T-helper 17 cell (primary cell): ENCODE measurements around the gene BCAT1. TPM values are rescaled to one million over a fixed set of nuclear protein-coding genes. Genes with fewer than 3 reads are reported as not detected.

ENCODE experiments used
- ATAC-seq: fragments of 150-1000 bp; cut with Tn5 transposase; 2 replicates; pipeline ENCODE4 v1.10.0; 2021; ENCODE audit warnings: mild to moderate bottlenecking, moderate library complexity
- DNase-seq, 3 donors: peaks; one replicate each; pipeline versions ENCODE4 v3.0.0 to v3.0.0-alpha.2; 2020 to 2021
- H3K9me3 ChIP-seq: one replicate; pipeline ENCODE4 v1.7.0; 2013; ENCODE audit warnings: low read length, mild to moderate bottlenecking; ENCODE audit not compliant: control insufficient read depth, poor library complexity, severe bottlenecking
- H3K27ac Mint-ChIP-seq: one replicate; pipeline ENCODE4 v1.8.0; 2022; ENCODE audit warnings: mild to moderate bottlenecking, moderate library complexity, mixed read lengths
- H3K27me3 Mint-ChIP-seq: one replicate; pipeline ENCODE4 v1.8.0; 2022; ENCODE audit warnings: mixed read lengths
- H3K36me3 Mint-ChIP-seq: one replicate; pipeline ENCODE4 v1.8.0; 2022; ENCODE audit warnings: low read depth, mixed read lengths
- H3K4me1 Mint-ChIP-seq: one replicate; pipeline ENCODE4 v1.8.0; 2022; ENCODE audit warnings: mild to moderate bottlenecking, mixed read lengths
- H3K4me3 Mint-ChIP-seq: one replicate; pipeline ENCODE4 v1.8.0; 2022; ENCODE audit warnings: mild to moderate bottlenecking, moderate library complexity, mixed read lengths
- total RNA-seq, 4 donors: library from RNA in 2 of 4; stranded (reverse) in 2 of 4; gene quantifications; one replicate each; pipeline ENCODE4 v1.2.3 and lab custom pipeline; 2022 to 2026

Gene BCAT1
- total RNA-seq, 2 donors from 2014 or later = 1.1 to 1.6 TPM

DNA sequence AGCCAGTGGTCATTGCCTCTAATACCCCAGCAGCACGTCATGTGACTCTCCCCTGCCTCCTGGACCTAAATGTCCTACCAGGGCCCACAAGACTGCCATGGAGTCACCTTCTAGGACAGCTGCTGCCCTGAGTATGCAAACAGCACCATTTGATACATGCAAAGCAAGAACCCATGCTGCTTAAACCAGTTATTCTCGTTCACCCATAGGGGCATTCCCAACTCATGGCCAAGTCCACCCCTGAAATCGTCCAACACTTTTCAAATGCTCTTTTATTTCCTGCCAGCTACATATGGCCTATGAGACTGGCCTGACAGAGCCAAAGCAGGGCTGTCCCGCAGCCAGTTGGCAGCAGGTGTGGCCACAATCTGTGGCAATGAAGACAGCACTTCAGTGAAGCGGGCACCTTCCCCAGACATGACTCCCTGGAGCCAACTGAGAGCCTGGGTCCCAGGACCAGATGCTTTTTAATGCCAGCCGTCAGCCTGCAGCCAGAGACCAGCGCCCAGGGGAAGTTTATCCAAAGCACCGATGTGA is 99.9 kb downstream of the BCAT1 start:
- Mint-ChIP-seq H3K4me1 (no peaks in the 10 kb centered on the region), H3K4me3 (no peak overlapping the region), H3K27ac (no peak overlapping the region), H3K27me3 (peaks cover 10% of the 10 kb centered on the region), H3K36me3 (peaks cover 2% of the 10 kb centered on the region)
- ATAC-seq = no peak
- no peaks in the 10 kb centered on the region for H3K9me3 ChIP-seq
- no peak for DNase-seq

DNA sequence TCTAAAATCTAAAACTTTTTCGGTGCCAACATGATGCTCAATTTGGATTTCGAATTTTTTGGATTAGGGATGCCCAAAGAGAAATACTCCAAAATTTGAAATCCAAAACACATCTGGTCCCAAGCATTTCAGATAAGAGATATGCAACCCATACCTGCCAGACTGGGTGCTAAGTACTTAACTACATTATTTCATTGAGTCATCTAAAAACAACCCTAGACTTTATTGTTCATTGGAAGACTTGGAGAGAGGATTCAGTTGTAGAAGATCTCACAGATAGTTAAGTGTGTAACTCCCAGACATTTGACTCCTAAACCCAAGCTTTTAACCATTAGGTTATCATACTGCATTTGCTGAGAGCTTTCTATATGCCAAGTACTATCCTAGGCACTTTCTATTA is 102.2 kb downstream of the BCAT1 start:
- no peak overlapping the region for H3K4me3 Mint-ChIP-seq
- DNase-seq = no peak
- no peaks in the 10 kb centered on the region for H3K36me3 Mint-ChIP-seq
- peaks cover 10% of the 10 kb centered on the region for H3K27me3 Mint-ChIP-seq
- no peaks in the 10 kb centered on the region for H3K4me1 Mint-ChIP-seq
- H3K9me3 ChIP-seq = no peaks in the 10 kb centered on the region
- H3K27ac Mint-ChIP-seq = no peak overlapping the region
- no peak for ATAC-seq

DNA sequence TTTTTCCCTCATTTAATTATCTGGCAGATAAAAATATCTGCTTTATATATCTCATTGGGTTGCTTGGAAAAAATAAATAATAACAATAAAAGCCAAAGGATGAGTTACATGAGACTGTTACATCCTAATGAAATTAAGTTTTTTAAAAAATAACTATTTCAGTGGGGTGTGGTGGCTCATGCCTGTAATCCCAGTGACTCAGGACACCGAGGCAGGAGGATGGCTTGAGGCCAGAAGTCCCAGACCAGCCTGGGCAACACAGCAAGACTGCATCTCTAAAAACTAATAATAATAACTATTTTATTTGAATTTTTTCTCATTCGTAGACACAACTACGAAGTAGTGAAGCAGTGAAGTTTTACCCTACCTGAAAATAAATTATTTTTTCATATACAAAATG is 103.3 kb downstream of the BCAT1 start:
- Mint-ChIP-seq H3K4me1 (no peaks in the 10 kb centered on the region), H3K27ac (no peak overlapping the region), H3K4me3 (no peak overlapping the region), H3K27me3 (peaks cover 10% of the 10 kb centered on the region), H3K36me3 (no peaks in the 10 kb centered on the region)
- H3K9me3 ChIP-seq = no peaks in the 10 kb centered on the region
- DNase-seq (no peak), ATAC-seq (no peak)

DNA sequence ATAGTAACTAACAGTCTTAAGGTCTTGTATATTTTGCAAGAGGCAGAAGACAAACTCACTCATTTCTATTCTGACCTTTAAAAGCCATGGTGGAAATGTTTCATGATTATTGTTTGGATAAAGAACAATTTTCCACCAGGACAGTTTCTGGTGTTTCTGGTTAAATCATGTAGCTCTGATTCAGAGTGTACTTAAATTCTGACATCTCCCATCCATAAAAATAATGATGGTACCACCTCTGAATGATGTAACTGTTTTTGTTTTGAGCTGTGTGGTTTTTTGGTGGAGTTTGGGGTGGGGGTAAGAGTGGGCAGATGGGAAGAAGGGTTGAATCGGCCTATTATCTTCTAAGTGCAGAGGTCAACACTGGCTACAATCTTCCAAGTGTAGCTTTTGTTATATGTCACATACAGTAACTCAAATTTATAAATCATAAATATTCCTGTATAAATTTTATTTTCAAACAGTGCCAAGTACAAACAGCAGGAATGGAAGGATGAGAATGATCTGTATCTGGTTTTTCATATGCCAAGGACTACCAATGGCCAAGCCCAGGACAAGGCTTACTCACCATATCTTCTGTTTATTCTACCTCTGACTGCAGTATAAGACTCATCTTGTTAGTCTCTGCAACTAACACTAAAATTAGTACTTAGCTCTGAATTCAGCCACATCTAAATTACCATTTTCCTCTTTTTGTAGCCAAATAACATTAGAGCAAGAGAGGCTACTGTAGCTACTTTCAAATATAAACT is 108.7 kb downstream of the BCAT1 start:
- Mint-ChIP-seq H3K4me3 (no peak overlapping the region), H3K27ac (no peak overlapping the region)
- ATAC-seq = no peak

DNA sequence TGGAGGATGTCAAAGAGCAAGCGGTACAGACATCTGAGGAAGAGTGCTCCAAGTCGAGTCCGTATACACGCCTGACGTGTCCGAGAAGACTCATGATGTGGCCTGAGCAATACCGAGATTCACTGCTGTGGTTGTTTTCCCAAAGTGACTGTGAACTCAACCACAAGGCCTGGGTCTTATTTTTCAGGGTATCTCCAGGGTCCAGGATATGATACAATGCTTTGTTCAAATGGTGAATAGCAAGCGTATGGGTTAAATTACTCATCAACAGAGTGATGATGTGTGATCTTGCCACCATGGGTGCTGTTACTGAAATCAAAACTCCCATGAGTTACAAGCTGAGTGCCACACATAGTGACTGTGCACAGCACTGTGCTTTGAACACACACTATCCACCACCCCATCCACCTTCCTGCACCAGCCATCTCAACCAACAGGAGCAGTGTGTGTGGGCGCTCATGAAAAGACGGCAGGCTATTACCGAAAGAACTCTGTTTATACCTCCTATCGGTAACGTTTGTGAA is 109.6 kb downstream of the BCAT1 start:
- Mint-ChIP-seq H3K4me3 (peak overlapping the region; percentile 68), H3K27ac (peak overlapping the region; percentile 47), H3K27me3 (peaks cover 31% of the 10 kb centered on the region), H3K36me3 (peaks cover 2% of the 10 kb centered on the region), H3K4me1 (peaks cover 10% of the 10 kb centered on the region)
- DNase-seq (no peak), ATAC-seq (peak; percentile 73)
- no peaks in the 10 kb centered on the region for H3K9me3 ChIP-seq

More for the DNA sequence above, 108.7 kb downstream of the BCAT1 start:
- DNase-seq = no peak
- Mint-ChIP-seq H3K4me1 (peaks cover 10% of the 10 kb centered on the region), H3K36me3 (peaks cover 2% of the 10 kb centered on the region), H3K27me3 (peaks cover 31% of the 10 kb centered on the region)
- no peaks in the 10 kb centered on the region for H3K9me3 ChIP-seq

DNA sequence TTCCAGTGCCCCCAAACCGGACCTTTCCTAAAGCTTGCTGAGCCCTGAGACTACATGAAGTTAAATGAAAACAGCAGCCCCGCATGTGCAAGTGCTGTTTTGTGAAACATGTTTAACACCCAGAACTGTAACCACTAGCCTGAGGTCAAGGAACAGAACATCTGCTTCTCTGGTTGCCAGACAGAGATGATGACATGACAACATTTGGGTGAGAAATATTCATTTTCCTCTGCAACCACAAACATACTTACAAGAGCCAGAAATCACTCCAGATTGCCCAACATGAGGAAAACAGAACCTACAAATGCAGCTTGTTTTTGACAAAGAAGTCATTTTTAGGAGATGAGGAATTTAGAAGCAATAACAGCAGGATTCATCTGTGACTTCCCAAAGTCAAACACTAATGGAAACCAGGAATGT is 110.4 kb downstream of the BCAT1 start:
- no peak overlapping the region for H3K4me3 Mint-ChIP-seq
- peak overlapping the region; percentile 47 for H3K27ac Mint-ChIP-seq
- peak; percentile 14 for ATAC-seq

DNA sequence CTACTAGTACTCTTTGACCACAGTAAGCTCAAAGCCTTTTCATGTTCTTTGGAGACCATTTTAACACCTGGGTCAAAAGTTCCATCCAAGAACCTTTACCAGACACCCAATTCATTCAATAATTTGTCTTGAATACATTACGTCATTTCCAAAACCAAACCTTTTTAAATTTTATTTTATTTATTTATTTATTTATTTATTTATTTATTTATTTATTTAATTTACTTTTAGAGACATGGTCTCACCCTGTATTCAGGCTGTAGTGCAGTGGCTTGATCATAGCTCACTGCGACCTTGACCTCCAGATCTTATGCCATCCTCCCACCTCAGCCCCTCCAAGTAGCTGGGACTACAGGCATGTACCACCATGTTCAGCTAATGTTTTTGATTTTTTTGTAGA is 113.5 kb downstream of the BCAT1 start:
- no peak overlapping the region for H3K27ac Mint-ChIP-seq
- peaks cover 31% of the 10 kb centered on the region for H3K27me3 Mint-ChIP-seq
- H3K36me3 Mint-ChIP-seq = peaks cover 2% of the 10 kb centered on the region
- H3K4me1 Mint-ChIP-seq = peaks cover 10% of the 10 kb centered on the region
- DNase-seq (no peak), ATAC-seq (no peak)
- H3K9me3 ChIP-seq = no peaks in the 10 kb centered on the region
- H3K4me3 Mint-ChIP-seq = no peak overlapping the region

More for the DNA sequence above, 110.4 kb downstream of the BCAT1 start:
- no peaks in the 10 kb centered on the region for H3K9me3 ChIP-seq
- no peak for DNase-seq
- peaks cover 10% of the 10 kb centered on the region for H3K4me1 Mint-ChIP-seq
- H3K27me3 Mint-ChIP-seq = peaks cover 31% of the 10 kb centered on the region
- peaks cover 2% of the 10 kb centered on the region for H3K36me3 Mint-ChIP-seq

DNA sequence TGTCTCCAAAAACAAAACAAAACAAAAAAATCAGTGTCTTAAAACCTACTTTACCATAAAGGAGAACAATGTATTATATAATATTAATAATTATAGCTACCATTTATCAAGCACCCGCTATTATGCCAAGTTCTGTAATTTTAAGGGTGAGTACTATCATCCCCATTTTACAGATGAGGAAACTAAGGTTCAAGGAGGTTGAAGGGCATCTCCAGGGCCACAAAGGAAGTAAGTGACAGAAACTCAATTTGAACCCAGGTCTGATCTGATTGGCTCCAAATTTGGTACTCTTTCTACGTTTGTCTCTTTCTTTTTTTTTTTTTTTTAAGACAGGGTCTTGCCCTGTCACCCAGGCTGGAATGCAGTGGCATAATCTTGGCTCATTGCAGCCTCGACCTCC is 115.4 kb downstream of the BCAT1 start:
- no peak overlapping the region for H3K27ac Mint-ChIP-seq
- ATAC-seq = no peak
- H3K9me3 ChIP-seq = no peaks in the 10 kb centered on the region
- no peak overlapping the region for H3K4me3 Mint-ChIP-seq
- peaks cover under 1% of the 10 kb centered on the region for H3K4me1 Mint-ChIP-seq
- DNase-seq = no peak
- H3K36me3 Mint-ChIP-seq = no peaks in the 10 kb centered on the region
- H3K27me3 Mint-ChIP-seq = peaks cover 16% of the 10 kb centered on the region

DNA sequence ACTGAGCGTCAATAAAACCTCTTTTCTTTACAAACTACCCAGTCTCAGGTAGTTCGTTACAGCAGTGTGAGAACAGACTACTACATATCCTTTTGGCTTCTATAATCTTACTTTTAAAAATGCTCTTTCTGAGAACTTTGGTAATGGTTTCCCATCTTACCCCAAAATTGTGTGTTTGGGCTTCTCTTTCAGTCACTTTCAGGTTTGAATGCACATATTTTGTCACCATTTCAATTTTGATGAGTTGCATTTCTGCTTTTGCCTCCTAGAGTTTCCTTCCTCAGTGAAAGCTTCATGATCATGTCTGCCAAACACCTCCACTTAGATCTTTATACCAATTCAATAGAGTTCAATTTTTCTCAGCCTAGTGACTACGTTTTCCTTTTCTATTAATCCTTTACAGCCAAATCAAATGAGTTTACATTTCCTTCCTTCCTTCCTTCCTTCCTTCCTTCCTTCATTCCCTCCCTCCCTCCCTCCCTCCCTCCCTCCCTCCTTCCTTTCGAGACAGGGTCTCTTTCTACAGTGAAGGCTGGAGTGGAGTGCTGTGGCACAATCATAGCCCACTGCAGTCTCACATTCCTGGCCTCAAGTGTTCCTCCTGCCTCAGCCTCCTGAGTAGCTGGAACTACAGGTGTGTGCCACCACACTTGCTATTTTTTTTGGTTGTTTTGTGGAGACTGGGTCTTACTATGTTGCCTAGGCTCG is 124.9 kb downstream of the BCAT1 start:
- H3K9me3 ChIP-seq = no peaks in the 10 kb centered on the region
- DNase-seq (no peak), ATAC-seq (no peak)
- H3K4me3 Mint-ChIP-seq = no peak overlapping the region
- H3K27me3 Mint-ChIP-seq = no peaks in the 10 kb centered on the region
- H3K4me1 Mint-ChIP-seq = peaks cover 13% of the 10 kb centered on the region
- no peaks in the 10 kb centered on the region for H3K36me3 Mint-ChIP-seq
- no peak overlapping the region for H3K27ac Mint-ChIP-seq

DNA sequence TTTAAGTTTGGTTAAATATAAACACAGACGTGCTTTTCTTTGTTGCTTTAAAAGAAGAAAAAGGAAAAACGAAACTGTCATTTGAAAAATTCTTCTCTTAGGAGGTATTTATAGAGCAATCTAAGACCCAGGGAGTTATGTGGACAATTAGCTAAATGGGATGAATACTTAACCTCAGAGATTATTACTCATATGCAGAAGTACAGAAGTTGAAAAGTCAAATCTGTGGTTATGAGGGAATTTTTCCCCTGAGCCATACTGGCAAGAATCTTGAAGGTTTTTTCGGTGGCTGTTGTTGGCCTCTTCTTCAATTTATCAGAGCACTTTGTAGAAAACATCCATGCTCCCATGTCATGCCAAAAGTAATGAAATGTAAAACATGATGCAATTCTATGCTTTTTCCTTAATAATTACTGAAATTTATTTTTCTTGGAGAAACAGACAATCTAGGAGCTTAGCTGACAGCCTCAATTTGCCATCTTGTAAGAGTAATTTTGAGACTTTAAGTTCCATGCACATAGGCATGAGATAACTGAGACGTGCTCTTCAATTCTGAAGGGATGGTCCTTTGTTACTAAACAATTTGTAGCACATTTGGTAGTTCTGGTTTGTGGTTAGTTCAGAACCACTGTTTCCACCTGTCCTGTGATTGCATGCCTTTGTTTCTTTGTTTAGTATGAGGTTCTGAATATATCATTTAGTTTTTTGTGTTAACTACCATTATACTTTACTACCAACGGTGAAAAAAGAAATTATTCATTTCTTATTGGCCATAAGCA is 126.6 kb downstream of the BCAT1 start:
- Mint-ChIP-seq H3K27ac (no peak overlapping the region), H3K36me3 (no peaks in the 10 kb centered on the region), H3K4me3 (peak overlapping the region; percentile 58), H3K4me1 (peaks cover 13% of the 10 kb centered on the region), H3K27me3 (no peaks in the 10 kb centered on the region)
- no peaks in the 10 kb centered on the region for H3K9me3 ChIP-seq
- ATAC-seq (no peak), DNase-seq (no peak)

DNA sequence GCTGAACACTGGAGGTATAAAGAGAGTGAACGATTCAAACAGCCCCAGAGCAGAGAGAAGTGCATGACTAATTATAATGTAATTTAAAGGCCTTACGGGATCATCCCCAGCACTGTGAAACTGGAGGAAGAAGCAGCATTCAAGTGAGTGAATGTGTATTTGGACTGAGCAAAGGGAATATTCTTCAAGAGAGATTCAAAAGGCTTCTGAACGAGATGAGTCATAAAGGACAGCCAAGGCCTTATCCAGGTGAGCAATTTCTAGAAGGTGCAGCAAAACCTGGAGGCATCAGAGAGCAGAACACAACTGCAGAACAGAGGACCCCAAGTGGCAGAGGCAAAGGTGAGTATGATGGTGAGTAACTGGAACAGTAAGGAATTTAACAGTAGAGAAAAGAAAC is 127.2 kb downstream of the BCAT1 start:
- H3K9me3 ChIP-seq = no peaks in the 10 kb centered on the region
- H3K4me1 Mint-ChIP-seq = peaks cover 13% of the 10 kb centered on the region
- no peak for DNase-seq
- no peak for ATAC-seq
- H3K4me3 Mint-ChIP-seq = peak overlapping the region; percentile 58
- no peaks in the 10 kb centered on the region for H3K27me3 Mint-ChIP-seq
- H3K36me3 Mint-ChIP-seq = no peaks in the 10 kb centered on the region
- H3K27ac Mint-ChIP-seq = peak overlapping the region; percentile 37

DNA sequence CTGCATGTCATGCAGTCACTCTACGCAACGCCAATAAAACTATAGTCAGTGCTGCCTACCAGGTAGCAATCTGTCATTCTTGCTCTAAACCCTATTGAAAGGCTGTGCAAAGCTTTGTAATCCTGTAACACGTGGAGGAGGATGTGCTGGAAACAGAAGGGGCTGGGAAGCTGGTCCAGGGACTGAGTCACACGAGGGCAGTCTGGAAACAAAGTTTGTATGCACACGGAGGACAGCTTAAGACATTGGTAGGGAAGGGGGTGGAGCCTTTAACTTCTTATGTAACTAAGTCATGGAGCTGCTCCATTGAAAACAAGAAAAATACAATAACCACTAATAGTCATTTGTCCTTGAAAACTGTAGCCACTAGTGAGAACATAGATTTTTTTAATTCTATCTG is 128.0 kb downstream of the BCAT1 start:
- no peaks in the 10 kb centered on the region for H3K27me3 Mint-ChIP-seq
- H3K4me1 Mint-ChIP-seq = peaks cover 13% of the 10 kb centered on the region
- DNase-seq = no peak
- H3K4me3 Mint-ChIP-seq = no peak overlapping the region
- no peak for ATAC-seq
- H3K36me3 Mint-ChIP-seq = no peaks in the 10 kb centered on the region
- peak overlapping the region; percentile 37 for H3K27ac Mint-ChIP-seq
- H3K9me3 ChIP-seq = no peaks in the 10 kb centered on the region

DNA sequence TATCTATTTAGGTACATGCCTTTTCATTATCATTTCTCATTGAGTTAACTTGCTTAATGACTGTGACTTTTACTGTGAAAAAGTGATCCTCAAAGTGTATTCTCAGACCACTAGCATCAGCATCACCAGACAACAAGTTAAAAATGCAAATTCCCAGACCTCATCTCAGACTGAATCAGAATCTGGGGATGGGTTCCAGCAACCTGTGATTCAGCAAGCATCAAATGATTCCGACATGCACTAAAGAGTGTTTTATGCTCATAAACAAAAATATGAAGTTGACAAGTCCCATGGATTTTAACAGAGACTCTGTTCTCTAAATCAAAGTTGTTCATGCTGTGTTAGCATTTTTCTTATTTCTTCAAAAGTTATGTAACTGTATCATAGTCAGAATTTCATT is 130.6 kb downstream of the BCAT1 start:
- DNase-seq (no peak), ATAC-seq (no peak)
- Mint-ChIP-seq H3K36me3 (no peaks in the 10 kb centered on the region), H3K4me3 (no peak overlapping the region), H3K27me3 (no peaks in the 10 kb centered on the region), H3K4me1 (peaks cover 28% of the 10 kb centered on the region), H3K27ac (no peak overlapping the region)
- no peaks in the 10 kb centered on the region for H3K9me3 ChIP-seq
